ENCODE data around the gene RAD51B. TPM values are rescaled to one million over a fixed set of nuclear protein-coding genes. Genes with fewer than 3 reads are reported as not detected.

Gene RAD51B
- total RNA-seq, 1 experiment from 2014 or later: 23.3 TPM

- TF ChIP-seq CTCF (conservative IDR thresholded peaks at IDR 0.05; ENCODE audit: low read depth, low read length): no peak
- no peak for TF ChIP-seq EZH2 (IDR thresholded peaks at IDR 0.05; ENCODE audit: borderline replicate concordance, low read depth, low read length, poor library complexity, severe bottlenecking)
- CTCF ChIA-PET: no interaction called here
- POLR2A ChIA-PET (ENCODE audit: low non-redundant PET): interaction anchor here (0.6 kb wide), 1 partner anchor 627 kb away, joined by 3 read pairs; no protein-coding TSS in a partner anchor
- no peak overlapping the region for H3K27ac ChIP-seq (ENCODE audit: low read depth, low read length, poor library complexity, severe bottlenecking)
- peak; percentile 72 for DNase-seq (ENCODE audit: low spot score)
- H3K27me3 ChIP-seq (replicated peaks; ENCODE audit: insufficient read depth, low read depth, low read length, poor library complexity): no peaks in the 10 kb centered on the region
- intact Hi-C loops (cut with micrococcal nuclease; ENCODE audit: unreplicated experiment): no loop called here
- no peaks in the 10 kb centered on the region for H3K36me3 ChIP-seq (ENCODE audit: insufficient read depth, low read length, poor library complexity, severe bottlenecking)
- H3K4me3 ChIP-seq (ENCODE audit: low read depth, low read length, poor library complexity, severe bottlenecking): no peak overlapping the region
- no peaks in the 10 kb centered on the region for H3K9me3 ChIP-seq (ENCODE audit: low read depth, low read length, poor library complexity, severe bottlenecking)
- H3K4me1 ChIP-seq (ENCODE audit: insufficient read depth, low read length, poor library complexity, severe bottlenecking): peaks cover 15% of the 10 kb centered on the region
- BruUV-seq (replicated peaks): no TSS peak
Observed at GRCh38 chr14:68574906-68575305, 755.3 kb downstream of the RAD51B start.

- Histone ChIP-seq H3K4me1 (ENCODE audit: insufficient read depth, low read length, poor library complexity, severe bottlenecking) (peaks cover 15% of the 10 kb centered on the region), H3K27me3 (replicated peaks; ENCODE audit: insufficient read depth, low read depth, low read length, poor library complexity) (no peaks in the 10 kb centered on the region), H3K9me3 (ENCODE audit: low read depth, low read length, poor library complexity, severe bottlenecking) (no peaks in the 10 kb centered on the region), H3K36me3 (ENCODE audit: insufficient read depth, low read length, poor library complexity, severe bottlenecking) (no peaks in the 10 kb centered on the region), H3K4me3 (ENCODE audit: low read depth, low read length, poor library complexity, severe bottlenecking) (no peak overlapping the region), H3K27ac (ENCODE audit: low read depth, low read length, poor library complexity, severe bottlenecking) (no peak overlapping the region)
- TF ChIP-seq EZH2 (IDR thresholded peaks at IDR 0.05; ENCODE audit: borderline replicate concordance, low read depth, low read length, poor library complexity, severe bottlenecking) (no peak), CTCF (conservative IDR thresholded peaks at IDR 0.05; ENCODE audit: low read depth, low read length) (no peak)
- BruUV-seq (replicated peaks): no TSS peak
- ChIA-PET CTCF (no interaction called here), POLR2A (ENCODE audit: low non-redundant PET) (interaction anchor here (0.6 to 0.7 kb wide), 2 partner anchors 30 to 626 kb away, joined by 3 read pairs; no protein-coding TSS in a partner anchor)
- no peak for DNase-seq (ENCODE audit: low spot score)
- intact Hi-C loops (cut with micrococcal nuclease; ENCODE audit: unreplicated experiment): no loop called here
Observed at GRCh38 chr14:68575426-68575825, 755.8 kb downstream of the RAD51B start.

- no peak for TF ChIP-seq EZH2 (IDR thresholded peaks at IDR 0.05; ENCODE audit: borderline replicate concordance, low read depth, low read length, poor library complexity, severe bottlenecking)
- TF ChIP-seq CTCF (conservative IDR thresholded peaks at IDR 0.05; ENCODE audit: low read depth, low read length): no peak
- BruUV-seq (replicated peaks): no TSS peak
- intact Hi-C loops (cut with micrococcal nuclease; ENCODE audit: unreplicated experiment): no loop called here
- Histone ChIP-seq H3K9me3 (ENCODE audit: low read depth, low read length, poor library complexity, severe bottlenecking) (no peaks in the 10 kb centered on the region), H3K27ac (ENCODE audit: low read depth, low read length, poor library complexity, severe bottlenecking) (no peak overlapping the region), H3K36me3 (ENCODE audit: insufficient read depth, low read length, poor library complexity, severe bottlenecking) (no peaks in the 10 kb centered on the region), H3K4me3 (ENCODE audit: low read depth, low read length, poor library complexity, severe bottlenecking) (no peak overlapping the region), H3K27me3 (replicated peaks; ENCODE audit: insufficient read depth, low read depth, low read length, poor library complexity) (no peaks in the 10 kb centered on the region), H3K4me1 (ENCODE audit: insufficient read depth, low read length, poor library complexity, severe bottlenecking) (peaks cover 15% of the 10 kb centered on the region)
- CTCF ChIA-PET: no interaction called here
- POLR2A ChIA-PET (ENCODE audit: low non-redundant PET): no interaction called here
- DNase-seq (ENCODE audit: low spot score): no peak
Observed at GRCh38 chr14:68576031-68576430, 756.5 kb downstream of the RAD51B start.

Measured in A673 (cell line).